HUES64 (cell line): ENCODE measurements around the gene TACC3.

Source experiments
- H3K27ac ChIP-seq: 2 replicates; pipeline ENCODE4 v1.7.0; 2013; ENCODE audit warnings: low read depth, low read length, inconsistent platforms
- H3K27me3 ChIP-seq: 2 replicates; pipeline ENCODE4 v1.6.1; 2013; ENCODE audit warnings: mild to moderate bottlenecking, low read length; ENCODE audit not compliant: insufficient read depth
- H3K36me3 ChIP-seq: 2 replicates; pipeline ENCODE4 v1.6.1; 2013; ENCODE audit warnings: mild to moderate bottlenecking, low read length; ENCODE audit not compliant: insufficient read depth
- H3K4me1 ChIP-seq: 2 replicates; pipeline ENCODE4 v1.6.1; 2013; ENCODE audit warnings: mild to moderate bottlenecking, low read length, moderate library complexity; ENCODE audit not compliant: insufficient read depth
- H3K4me3 ChIP-seq: 2 replicates; pipeline ENCODE4 v1.5.1; 2013; ENCODE audit warnings: mild to moderate bottlenecking, low read length, moderate library complexity
- H3K9ac ChIP-seq: 2 replicates; pipeline ENCODE4 v1.6.1; 2013; ENCODE audit warnings: mild to moderate bottlenecking, low read depth, low read length
- H3K9me3 ChIP-seq: 2 replicates; pipeline ENCODE4 v1.6.1; 2013; ENCODE audit warnings: low read depth, low read length; ENCODE audit not compliant: insufficient read depth
- WGBS: fragments of 150-250, 120-280 bp; methylation state at CpG from one replicate; pipeline ENCODE4 v1.1.7; 2013; ENCODE audit warnings: missing lambda C conversion rate; 5-methylcytosine and 5-hydroxymethylcytosine counted together

TACC3 gene

GRCh38 chr4:1771555-1772305, 50.4 kb downstream of the TACC3 start:
- H3K9ac ChIP-seq: no peak overlapping the region
- H3K4me1 ChIP-seq: peaks cover 8% of the 10 kb centered on the region
- H3K27me3 ChIP-seq: peaks cover 12% of the 10 kb centered on the region; the same call in 1 of the 2 replicates
- no peaks in the 10 kb centered on the region for H3K36me3 ChIP-seq
- H3K27ac ChIP-seq: no peak overlapping the region
- WGBS: 89% methylated on average over 28 of the region's 28 CpGs
- no peaks in the 10 kb centered on the region for H3K9me3 ChIP-seq
- H3K4me3 ChIP-seq: no peak overlapping the region

- no peak overlapping the region for H3K27ac ChIP-seq
- H3K27me3 ChIP-seq: peaks cover 11% of the 10 kb centered on the region; the same call in 1 of the 2 replicates
- WGBS: 88% methylated on average over 30 of the region's 30 CpGs
- no peak overlapping the region for H3K9ac ChIP-seq
- peaks cover 16% of the 10 kb centered on the region for H3K4me1 ChIP-seq
- no peaks in the 10 kb centered on the region for H3K9me3 ChIP-seq
- H3K36me3 ChIP-seq: no peaks in the 10 kb centered on the region
- no peak overlapping the region for H3K4me3 ChIP-seq
Observed at GRCh38 chr4:1772853-1773538, 51.7 kb downstream of the TACC3 start.

DNA sequence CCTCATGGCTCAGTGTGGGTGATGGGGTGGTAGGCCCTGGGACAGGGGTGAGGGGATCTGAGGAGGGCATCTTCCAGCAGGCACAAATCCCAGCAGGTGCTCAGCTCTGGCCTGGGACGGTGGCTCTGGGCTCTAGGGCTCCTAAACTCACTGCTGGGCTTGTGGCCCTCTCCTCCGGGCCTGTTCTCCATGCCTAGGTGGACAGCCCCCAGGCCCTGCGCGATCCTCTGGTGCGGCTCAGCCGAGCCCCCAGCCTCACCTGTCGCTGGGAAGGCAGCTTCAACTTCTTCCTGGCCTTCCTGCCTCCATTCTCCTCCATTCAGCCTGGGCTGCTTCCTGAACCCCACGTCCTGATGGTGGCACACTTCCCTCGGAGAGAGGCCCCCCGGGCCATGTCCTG, 52.4 kb downstream of the TACC3 start:
- H3K27me3 ChIP-seq: peaks cover 6% of the 10 kb centered on the region; the same call in 1 of the 2 replicates
- peaks cover 14% of the 10 kb centered on the region for H3K4me1 ChIP-seq
- 91% methylated on average over 10 of the region's 10 CpGs for WGBS
- no peaks in the 10 kb centered on the region for H3K36me3 ChIP-seq
- H3K9me3 ChIP-seq: no peaks in the 10 kb centered on the region
- no peak overlapping the region for H3K9ac ChIP-seq
- no peak overlapping the region for H3K27ac ChIP-seq
- H3K4me3 ChIP-seq: no peak overlapping the region

DNA sequence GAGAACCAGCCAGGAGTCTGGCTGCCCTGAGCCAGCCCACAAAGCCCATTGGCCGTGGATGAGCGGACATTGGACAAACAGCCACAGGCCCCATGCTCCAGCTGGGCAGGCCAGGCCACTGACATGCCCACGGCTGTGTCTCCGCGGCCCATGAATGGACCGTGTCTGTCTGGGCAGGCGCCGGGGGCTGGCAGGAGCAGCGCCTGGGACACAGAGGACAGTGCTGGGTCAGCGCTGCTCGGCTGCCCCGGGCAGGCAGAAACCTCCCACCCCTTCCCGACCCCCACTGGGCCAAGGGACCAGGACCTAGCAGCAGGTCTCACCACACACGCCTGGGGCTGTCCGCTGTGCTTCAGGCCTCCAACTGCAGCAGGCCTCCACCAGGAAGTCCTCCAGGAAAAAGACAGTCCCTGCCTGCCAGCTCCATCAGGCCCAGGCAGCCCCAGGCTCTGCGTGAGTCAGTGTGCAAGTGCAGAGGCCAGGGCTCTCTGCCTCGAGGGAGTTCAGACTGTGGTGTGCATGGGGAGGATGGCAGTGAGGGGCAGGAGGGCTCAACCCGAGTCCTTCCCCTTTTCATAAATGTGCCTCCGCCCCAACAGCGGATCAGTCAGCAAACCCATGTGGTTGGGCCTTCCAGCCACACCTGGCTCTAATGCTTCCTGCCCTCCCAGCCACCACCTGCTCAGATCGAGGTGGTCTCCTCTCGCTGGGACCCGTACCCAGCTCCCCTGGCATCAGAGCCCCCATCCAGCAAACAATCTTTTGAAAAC, 54.6 kb downstream of the TACC3 start:
- Histone ChIP-seq H3K9me3 (no peaks in the 10 kb centered on the region), H3K27me3 (no peaks in the 10 kb centered on the region), H3K4me3 (no peak overlapping the region), H3K9ac (no peak overlapping the region), H3K4me1 (peaks cover 17% of the 10 kb centered on the region), H3K36me3 (no peaks in the 10 kb centered on the region), H3K27ac (no peak overlapping the region)
- 83% methylated on average over 23 of the region's 23 CpGs for WGBS

DNA sequence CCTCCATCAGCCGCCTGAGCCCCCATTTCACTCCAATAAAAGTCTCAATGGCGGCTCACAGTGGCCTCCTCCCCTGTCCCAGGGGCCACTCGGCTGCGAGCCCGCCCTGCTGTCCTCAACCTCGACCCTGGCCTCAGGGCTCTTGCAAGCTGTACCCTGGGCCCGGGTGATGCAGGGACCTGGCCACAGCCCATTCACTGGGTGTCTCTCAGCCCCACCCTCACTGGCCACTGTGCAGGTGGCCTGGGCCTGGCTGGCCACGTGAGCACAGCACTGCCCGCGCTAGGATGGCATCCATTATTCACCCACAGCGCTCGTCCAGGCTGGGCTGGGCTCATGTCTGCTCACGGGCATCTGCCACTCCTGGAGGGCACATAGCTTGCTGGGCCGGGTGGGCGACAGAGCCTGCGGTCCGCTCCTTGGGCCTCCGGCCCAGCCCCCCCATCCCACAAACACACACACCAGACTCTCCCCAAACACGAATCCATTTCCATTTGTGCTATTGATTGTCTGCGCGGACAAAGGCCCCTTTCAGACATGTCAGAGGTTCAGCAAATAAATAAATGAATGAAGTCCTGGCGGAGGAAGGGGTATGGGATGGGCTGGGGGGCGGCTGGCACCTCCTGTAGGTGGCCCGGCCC, 55.3 kb downstream of the TACC3 start:
- Histone ChIP-seq H3K27ac (no peak overlapping the region), H3K9ac (no peak overlapping the region), H3K9me3 (no peaks in the 10 kb centered on the region), H3K4me3 (no peak overlapping the region), H3K27me3 (no peaks in the 10 kb centered on the region), H3K4me1 (peaks cover 17% of the 10 kb centered on the region), H3K36me3 (no peaks in the 10 kb centered on the region)
- WGBS: 94% methylated on average over 24 of the region's 24 CpGs

DNA sequence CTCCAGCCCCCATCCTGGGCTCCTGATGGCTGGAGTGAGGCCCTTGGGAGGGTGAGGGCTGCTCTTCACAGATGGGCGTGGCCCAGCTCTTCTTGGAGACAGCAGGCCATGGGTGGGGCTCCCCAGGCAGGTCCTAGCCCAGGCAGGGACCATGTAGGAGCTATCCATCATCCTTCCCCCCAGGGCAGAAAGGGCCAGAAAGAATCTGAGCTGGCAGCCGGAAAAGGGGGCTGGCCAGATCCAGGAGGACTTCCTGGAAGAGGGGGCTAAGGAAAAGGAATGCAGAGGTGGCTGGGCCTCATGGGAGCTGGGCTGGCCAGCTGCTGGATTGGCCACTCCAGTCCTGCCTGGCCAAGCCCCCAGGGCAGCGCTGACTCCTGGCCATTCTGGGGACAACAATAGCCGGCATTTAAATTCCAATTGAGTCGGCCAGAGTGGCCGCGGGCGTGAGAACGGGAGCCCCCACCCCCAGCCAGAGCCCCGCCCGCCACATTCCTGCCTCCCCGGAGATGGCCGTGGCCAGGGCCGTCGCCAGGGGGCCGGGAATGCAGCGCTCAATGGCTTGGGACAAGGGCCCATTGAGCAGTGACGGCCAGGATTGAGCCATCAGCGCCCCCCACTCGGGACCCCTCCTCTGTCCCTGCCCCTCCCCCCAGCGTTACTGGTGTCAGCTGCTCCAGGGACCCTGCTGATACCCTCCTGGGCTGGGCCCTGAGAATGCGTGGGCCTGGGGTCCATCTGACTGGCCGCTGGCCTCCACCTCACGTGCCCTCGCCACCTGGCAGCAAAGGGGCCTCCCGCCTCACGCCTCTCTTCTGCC, 56.7 kb downstream of the TACC3 start:
- H3K9me3 ChIP-seq: no peaks in the 10 kb centered on the region
- H3K9ac ChIP-seq: 0 out of 2 replicates have a peak overlapping the region, but pooled peaks have one; percentile 28
- H3K4me3 ChIP-seq: no peak overlapping the region
- H3K27ac ChIP-seq: peak overlapping the region; percentile 81
- H3K4me1 ChIP-seq: peaks cover 17% of the 10 kb centered on the region
- no peaks in the 10 kb centered on the region for H3K27me3 ChIP-seq
- H3K36me3 ChIP-seq: no peaks in the 10 kb centered on the region
- WGBS: 13% methylated on average over 27 of the region's 27 CpGs

DNA sequence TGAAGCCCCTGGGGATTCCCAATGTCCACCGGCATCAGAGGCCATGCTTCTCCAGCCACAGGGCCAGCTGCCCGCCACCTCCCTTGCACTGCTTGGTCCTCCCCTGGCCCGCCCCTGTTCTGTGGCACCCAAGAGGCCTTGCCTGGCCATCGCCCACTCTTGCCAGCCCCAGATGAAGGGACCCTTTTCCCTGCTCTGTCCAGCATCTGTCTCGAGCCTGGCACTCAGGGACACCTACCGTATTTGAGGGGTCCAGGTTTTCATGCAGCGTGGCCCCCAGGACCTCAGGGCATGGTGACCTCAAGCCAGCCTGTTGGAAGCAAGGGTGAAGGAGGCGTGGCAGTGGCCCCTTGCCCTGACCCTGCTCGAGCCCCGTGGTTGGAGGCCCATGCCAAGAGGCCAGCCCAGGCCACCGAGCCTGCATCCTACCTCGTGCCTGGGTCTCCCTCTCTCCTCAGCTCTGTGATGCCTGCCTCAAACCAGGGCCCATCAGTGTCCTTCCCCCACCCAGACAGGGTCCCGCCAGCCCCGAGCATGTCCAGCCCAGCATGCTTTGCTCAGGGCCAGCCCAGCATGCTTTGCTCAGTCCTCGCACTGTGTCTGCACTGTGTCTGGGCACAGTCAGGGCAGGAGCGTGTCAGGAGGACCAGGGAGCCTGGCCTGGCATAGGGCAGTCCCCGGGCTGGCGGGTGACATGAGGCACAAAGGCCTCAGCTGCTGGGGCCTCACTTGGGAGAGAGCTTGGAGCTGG, 57.5 kb downstream of the TACC3 start:
- 90% methylated on average over 18 of the region's 18 CpGs for WGBS
- peak overlapping the region; percentile 65; the same call in 1 of the 2 replicates for H3K27ac ChIP-seq

GRCh38 chr4:1779588-1780382, 58.5 kb downstream of the TACC3 start:
- no peaks in the 10 kb centered on the region for H3K27me3 ChIP-seq
- no peak overlapping the region for H3K9ac ChIP-seq
- H3K27ac ChIP-seq: no peak overlapping the region
- no peaks in the 10 kb centered on the region for H3K9me3 ChIP-seq
- H3K36me3 ChIP-seq: no peaks in the 10 kb centered on the region
- WGBS: 82% methylated on average over 18 of the region's 18 CpGs
- H3K4me3 ChIP-seq: no peak overlapping the region
- peaks cover 17% of the 10 kb centered on the region for H3K4me1 ChIP-seq

More for the DNA sequence above, 57.5 kb downstream of the TACC3 start:
- no peaks in the 10 kb centered on the region for H3K9me3 ChIP-seq
- 0 out of 2 replicates have a peak overlapping the region, but pooled peaks have one; percentile 28 for H3K9ac ChIP-seq
- no peak overlapping the region for H3K4me3 ChIP-seq
- H3K27me3 ChIP-seq: no peaks in the 10 kb centered on the region
- H3K4me1 ChIP-seq: peaks cover 17% of the 10 kb centered on the region
- no peaks in the 10 kb centered on the region for H3K36me3 ChIP-seq

- no peak overlapping the region for H3K9ac ChIP-seq
- 91% methylated on average over 14 of the region's 14 CpGs for WGBS
Observed at GRCh38 chr4:1780435-1780834, 59.1 kb downstream of the TACC3 start.

More at GRCh38 chr4:1780435-1780834, 59.1 kb downstream of the TACC3 start:
- Histone ChIP-seq H3K27me3 (no peaks in the 10 kb centered on the region), H3K4me3 (no peak overlapping the region), H3K36me3 (no peaks in the 10 kb centered on the region), H3K4me1 (peaks cover 17% of the 10 kb centered on the region), H3K27ac (no peak overlapping the region), H3K9me3 (no peaks in the 10 kb centered on the region)
